K562 treated with DMSO at 1 percent for 12 hours (cell line): ENCODE measurements around the gene ARL15. TPM values are rescaled to one million over a fixed set of nuclear protein-coding genes. Genes with fewer than 3 reads are reported as not detected.

Experiments
- total RNA-seq: library from RNA; unstranded; fragments of 300-600 nt; gene quantifications from 2 replicates; pipeline ENCODE4 v1.2.3, GENCODE V29; 2022; ENCODE audit not compliant: insufficient read depth

The ARL15 gene
- total RNA-seq = 21.1 and 28.2 TPM in 2 replicates

DNA sequence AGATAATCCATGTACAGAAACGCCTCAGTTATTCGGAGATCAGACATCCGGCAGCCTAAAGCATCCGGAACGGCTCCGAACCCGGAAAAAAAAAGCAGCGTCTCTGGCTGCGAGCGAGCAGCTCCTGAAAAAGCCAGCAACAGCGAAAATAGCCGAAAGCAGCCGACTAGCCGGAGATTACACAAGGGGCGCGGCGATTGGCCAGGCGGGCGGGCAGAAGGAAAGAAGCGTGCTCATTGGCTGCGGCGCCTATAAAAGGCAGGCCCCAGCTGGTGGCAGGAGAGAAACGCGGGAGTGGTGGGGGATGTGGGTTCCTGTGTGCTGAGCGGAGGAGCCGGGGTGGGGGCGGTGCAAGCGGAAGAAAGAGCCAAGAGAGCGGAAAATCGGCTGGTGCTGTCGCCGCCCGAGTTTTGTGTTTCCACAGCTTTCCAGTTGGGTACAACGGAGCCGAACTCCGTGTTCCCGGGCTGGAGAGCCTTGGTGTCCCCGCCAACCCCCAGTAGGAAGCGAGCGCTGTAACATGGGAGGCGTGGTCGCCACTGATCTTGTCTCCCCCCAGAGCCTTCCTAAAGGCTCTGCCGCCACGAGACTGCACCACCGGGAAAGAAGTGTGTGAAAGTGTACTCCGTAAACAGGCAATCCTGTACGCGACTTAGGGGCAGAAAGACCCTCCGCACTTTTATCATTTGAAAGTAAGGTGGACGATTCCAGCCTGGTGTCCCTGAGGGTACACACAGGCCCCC is at the start of gene ARL15:
Gene ARL15 (minus strand): TSS at position 141 of the 743 bp plus-strand sequence.

Other genes starting within 250 kb of the ARL15 start
- 1.3 and 2.2 TPM in 2 replicates for gene HSPB3, start 145.1 kb upstream of the ARL15 start, total RNA-seq
- gene SNX18, start 207.2 kb upstream of the ARL15 start, total RNA-seq = 1.6 and 13.0 TPM in 2 replicates